Stromal cell of bone marrow (primary cell): ENCODE measurements around the gene VPS41.
"Not testable (repeated sequence)": the region's sequence is repeated elsewhere in the genome, so short reads cannot be mapped to it uniquely, and the experiment has no call there.

Source experiments
- DNase-seq: peaks from one replicate; pipeline ENCODE4 v3.0.0-alpha.2; 2012; ENCODE audit warnings: low read depth

VPS41 gene

DNA sequence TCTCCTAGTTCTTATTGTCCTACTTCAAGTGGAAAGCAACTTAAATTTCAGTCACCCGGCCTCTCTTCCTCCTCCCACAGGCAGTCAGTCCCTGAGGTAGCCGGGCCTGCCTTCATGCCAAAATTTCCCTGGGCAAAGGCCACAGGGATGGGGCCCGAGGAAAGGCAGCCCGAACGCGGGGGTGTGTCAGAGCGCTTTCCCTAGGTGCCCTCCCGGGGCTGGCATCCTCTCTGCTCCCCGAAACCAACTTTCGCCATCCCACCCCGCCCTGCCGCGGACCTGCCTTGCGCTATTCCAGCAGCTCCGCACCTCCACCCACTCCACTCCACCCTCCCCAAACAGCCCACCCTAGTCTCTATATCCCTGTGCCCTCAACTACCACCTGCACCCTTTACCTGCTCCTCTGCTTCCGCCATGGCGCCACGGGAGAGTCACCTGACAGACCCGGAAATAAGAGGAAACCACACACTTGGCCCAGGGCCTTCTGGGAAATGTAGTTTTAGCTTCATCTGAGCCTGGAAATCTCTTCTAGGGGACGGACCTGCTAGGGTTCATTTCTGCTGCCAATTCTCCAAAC is at the start of gene VPS41:
Gene VPS41, minus strand, starts transcription at position 433 of the 577 bp plus-strand sequence. Its CDS starts 17 bp downstream, at position 416.
- peak; percentile 69 for DNase-seq

DNA sequence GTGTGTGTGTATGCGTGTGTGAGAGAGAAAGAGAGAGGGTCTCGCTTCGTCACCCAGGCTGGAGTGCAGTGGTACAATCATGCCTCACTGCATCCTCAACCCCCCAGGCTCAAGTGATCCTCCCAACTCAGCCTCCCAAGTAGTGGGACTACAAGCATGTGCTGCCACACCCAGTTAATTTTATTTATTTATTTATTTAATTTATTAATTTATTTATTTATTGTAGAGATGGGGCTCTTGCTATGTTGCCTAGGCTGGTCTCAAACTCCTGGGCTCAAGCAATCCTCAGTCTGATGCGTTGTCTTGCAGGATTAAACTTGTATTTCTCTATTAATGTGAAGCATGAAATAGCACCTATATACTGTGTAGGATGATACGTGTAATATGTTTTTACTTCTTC is 46.9 kb upstream of the VPS41 start:
- DNase-seq, result no peak

DNA sequence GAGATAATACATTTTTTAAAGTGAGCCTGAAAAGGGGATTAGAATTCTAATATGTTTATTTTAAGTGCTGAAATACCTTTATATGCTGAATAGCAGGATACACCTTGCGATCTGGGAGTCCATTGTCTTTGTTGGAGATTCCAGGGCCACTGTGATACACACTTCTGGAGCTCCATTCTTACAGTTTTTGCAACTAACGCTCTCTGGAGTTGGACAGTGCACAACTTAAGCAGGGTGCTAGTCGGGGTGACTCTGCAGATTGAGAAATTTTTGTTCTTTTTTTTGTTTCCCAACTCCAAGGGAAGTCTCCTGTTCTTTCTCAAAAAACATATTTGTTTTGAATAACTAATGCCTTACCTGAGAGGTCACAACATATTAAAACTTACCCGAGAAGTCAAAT is 45.0 kb upstream of the VPS41 start:
- DNase-seq, result no peak

DNA sequence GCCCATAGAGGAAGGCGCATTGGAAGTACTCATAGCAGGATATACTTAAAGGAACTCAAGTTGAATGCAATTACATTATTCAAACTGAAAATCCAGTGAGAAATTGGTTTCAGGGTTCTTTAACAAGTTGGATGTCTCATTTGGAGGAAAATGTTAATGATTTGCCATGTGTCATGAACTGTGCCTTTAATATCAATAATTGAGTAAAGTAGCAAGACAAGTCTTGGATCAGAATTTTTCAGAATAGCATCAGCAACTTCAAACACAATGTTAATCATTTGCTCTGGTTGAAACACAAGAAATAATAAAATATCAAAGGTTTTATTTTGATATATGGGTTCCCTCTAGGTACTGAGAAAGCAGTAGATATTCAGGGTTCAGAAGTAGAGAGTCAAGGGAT is 44.2 kb upstream of the VPS41 start:
- DNase-seq, result no peak

DNA sequence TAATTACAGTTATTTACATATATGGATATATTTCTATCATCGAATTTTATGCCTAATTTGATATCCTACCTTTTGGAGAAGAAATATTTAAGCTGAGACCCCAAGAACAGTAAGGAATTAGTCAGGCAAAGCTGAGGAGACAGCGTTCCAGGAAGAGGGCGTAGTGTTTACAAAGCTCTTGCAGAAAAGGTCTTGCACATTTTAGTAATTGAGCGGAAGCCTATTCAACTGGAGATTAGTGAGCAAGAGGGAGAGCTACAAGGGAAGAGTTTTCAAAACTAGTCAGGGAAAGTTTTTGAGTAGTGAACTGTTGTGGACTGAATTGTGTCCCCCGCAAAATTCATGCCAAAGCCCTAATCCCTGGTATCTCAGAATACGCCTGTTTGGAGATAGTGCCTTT is 42.2 kb upstream of the VPS41 start:
- no peak for DNase-seq

DNA sequence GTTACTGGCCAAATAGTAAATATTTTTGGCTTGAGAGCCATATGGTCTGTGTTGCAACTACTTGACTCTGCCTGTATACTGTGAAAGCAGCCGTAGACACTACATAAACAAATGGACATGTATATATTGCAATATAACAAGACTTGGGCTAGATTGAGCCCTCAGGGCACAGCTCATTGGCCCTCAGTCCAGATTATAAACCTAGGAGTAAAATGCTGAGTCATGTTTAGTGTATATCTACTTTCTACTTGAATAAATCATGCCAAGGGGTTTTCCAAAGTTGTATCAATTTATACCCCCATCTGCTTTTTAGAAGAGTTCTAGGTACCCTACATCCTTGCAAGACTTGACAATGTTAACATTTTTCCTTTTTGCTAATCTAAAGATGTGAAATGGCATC is 41.3 kb upstream of the VPS41 start:
- DNase-seq, result no peak

DNA sequence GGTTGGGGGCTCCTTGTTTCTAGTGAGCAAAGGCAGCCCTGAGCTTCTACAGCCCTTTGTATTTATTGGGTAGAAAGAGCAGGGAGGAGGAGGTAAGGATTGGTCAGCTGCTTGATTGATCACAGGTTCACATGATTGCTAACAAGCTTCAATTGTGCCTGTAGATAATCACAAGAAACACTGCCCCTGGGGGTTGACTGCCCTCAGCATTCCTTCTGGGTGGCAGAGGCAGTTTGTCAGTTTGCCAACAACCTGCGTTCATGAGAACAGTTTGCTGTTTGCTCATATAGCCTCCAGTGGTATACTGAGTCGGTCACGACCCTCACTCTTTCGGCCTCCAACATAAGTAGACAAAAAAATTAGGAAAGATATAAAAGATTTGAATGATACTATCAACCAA is 38.5 kb upstream of the VPS41 start:
- DNase-seq, result not testable (repeated sequence)

DNA sequence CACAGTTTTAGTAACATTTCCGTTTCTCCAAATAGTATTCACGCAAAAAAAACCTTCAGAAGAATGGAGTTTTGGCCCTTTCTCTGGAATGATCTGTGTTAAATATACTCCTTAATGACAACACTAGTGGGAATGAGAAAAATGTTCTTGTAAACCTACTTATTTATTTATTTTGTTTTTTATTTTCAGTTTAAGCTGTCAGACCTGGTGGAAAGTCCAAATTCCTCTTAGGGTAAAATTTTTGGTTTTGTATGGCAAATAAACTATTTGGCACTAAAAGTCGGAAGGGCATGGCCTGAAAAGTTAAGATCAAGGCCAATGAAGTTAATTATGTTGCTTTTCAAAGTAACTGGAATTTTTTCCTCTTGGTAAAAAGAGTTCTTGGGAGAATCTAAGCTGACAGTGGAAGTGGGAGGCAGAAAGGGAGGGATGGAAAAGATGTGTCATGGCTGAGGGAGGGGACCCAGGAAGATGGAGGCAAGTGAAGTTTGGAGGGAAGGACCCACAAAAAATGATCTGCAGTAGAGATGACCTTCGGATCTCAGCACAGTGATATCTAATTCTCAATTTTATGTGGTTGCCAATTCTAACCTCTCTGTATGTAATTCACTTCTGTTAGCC is 33.5 kb upstream of the VPS41 start:
- no peak for DNase-seq

DNA sequence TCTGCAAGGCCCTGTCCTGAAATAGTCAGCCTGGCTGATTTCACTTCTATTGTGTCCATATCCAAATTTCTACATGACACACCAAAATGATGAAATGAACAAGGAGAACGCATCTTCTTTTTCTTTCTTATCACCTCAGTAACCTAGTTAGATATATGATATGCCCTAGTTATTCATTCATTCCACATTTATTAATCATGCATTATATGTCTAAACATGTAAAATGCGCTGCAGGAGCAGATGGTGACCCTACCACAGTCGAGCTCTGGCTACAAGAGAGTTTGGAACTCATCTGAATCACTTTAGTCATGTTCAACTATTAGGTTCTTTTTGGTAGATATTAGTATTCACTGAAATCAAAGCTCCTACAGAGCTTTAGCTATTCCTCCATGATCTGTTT is 31.8 kb upstream of the VPS41 start:
- DNase-seq, result no peak

DNA sequence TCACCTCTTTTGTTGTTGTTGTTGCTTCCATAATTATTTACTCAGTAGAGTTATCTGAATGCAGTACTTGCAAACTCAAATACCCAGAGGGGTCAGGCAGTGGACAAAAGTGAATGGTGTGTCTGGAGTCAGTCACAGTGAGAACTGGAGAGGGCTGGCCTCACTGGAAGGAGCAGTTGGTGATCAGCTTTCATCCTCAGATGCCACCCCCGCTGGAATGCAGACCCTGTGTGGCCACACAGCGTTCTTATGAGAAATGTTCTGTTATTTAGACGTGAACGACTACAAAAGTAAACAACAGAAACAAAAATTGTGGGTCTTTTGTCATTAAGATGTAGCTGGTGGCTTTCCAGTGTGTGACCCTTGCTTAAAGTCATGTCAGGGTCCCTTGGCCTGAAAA is 29.6 kb upstream of the VPS41 start:
- no peak for DNase-seq

DNA sequence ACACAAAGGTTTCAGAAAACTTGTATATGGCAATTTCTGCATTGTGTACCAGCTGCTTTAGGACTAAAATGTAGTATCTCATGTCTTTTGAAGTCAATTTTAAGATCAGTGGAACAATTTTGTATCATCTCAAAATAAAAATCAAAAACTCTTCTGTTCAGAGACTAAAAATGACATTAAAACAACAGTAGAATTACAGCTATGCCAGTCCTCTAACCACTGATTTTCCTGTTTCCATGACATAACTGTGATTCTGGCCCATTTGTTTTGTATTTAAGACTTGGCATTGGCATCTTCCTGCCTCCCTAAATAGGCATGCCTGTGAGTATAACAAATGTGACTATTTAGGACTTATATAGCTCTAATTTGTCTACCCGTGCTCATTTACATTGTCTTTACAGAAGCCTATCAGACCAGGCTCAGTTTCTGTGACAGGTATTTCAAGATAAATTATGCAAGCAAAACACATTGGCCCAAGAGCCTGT is 29.1 kb upstream of the VPS41 start:
- DNase-seq, result no peak

DNA sequence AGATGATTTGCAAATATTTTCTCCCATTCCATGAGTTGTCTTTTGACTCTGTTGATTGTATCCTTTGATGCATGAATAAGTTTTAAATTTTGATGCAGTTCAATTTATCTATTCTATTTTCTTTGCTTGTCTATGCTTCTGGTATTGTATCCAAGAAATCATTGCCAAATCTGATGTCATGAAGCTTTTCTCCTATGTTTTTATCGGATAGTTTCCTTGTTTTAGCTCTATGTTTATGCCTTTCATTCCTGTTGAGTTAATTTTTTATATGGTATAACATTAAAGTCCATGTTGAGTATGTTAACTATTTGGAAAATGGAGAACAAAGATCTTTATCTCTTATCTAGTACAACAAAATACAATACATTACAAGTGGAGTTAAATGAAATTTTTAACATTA is 27.6 kb upstream of the VPS41 start:
- DNase-seq, result no peak

DNA sequence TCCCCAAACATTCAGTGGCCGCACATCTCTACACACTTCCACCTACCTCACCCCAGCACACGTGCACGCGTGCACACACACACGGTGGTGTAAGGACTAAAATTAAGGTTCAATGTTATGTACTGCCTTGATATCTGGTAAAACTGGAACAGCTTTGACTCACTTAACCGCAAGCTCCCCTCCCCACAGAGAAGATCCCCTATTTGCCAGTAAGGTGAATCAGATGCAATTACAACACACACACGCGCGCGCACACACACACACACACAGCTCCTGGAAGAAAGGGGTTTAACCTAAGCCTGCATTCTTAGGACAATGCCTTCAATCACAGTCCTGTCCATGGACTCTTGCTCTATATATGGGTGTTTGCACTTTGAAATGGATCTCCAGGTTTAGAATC is 25.5 kb upstream of the VPS41 start:
- no peak for DNase-seq

DNA sequence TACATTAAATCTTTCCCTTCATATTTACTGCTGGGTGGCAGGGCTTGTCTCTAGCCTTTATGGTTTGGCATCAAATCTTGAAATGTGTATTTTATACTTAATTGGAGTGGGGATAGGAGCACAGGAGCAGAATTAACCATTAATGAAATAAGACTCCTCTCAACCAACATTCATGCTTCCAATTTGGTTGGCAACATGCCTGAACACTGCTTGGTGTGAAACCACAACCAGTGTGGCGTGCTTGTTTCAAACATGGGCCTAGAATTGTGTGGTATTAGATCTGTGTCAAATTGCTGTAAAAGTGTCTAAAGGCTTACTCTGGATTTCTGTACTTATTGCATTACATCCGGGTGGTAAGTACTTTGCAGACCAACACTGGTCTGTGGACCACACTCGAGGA is 25.1 kb upstream of the VPS41 start:
- DNase-seq, result no peak

DNA sequence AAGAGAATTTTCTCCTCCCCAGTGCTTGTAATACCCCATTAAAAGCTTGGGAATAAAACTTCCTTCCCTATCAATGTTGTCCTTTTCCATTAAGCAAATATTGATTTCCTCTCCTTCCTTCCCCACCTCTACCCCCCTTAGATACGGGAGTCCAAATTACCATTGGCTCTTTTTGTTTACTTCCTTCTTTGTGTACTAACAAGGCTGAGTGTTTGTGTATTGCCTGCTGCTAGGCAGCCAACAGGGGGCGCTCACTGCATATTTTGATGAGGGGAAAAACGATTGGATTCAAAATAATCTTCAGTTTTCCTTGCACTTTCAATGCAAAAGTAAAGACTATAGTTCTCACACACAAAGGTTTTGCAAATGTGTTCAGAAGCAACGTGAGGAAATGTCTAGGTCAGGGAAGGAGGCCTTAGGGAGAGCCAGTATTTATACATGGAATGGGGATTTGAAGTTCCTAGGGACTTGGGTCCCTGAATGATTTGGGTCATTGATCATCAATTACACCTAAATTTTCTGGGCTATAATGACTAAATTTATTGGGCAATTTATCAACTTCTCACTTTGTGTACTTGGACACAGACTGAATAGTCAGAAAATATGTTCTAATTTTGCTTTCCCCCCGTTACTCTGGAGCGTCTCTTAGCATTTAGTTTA is 23.6 kb upstream of the VPS41 start:
- peak; percentile 28 for DNase-seq

DNA sequence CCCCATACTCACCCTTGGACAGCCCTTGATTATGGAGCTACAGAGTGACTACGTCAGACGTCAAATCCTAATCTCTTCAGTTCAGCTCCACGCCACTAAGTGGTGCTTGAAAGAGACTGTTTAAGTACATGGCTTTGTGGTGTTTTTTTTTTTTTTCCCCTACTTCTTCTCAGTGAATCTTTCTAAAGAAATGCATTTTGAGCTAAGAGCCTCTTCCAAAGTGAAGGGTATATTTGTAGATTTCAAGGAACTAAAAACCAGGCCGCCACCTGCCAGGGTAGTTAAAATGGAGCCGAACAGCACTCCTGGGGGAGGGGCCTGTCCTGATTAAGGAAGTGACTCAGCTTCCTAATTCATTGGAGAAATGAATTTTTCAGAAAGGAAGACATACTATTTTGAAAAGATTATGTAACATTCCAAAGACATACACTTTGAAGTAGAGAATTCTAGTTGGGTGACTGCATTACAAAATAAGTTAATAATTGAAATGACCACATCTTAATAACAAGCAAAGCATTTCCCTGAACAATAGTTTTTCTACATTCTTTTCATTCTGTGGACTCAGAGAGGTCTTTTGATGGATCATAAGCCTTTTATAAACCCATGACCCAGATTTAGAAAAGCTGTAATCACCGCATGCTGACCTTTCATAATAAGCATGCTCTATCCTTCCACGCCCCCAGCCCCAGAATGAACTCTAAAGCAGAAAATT is 20.6 kb upstream of the VPS41 start:
- DNase-seq, result no peak

DNA sequence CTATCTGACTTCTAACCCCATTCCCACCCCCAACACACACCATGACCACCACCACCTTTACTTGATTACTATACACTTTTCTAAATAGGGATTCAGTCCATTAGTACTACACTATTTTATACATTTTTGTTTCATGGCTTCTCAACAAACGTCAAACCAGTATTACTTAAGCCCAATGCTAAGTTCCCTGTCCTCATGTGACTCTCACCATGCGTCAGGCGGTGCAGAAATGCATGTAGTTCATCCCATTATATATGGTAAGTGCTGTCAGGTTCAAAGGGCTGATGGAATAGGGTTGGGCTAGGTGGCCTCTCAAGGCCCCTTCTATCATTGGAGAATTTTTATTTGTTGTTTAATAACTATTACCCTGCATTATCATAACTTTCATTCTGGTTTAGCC is 19.5 kb upstream of the VPS41 start:
- DNase-seq, result no peak

DNA sequence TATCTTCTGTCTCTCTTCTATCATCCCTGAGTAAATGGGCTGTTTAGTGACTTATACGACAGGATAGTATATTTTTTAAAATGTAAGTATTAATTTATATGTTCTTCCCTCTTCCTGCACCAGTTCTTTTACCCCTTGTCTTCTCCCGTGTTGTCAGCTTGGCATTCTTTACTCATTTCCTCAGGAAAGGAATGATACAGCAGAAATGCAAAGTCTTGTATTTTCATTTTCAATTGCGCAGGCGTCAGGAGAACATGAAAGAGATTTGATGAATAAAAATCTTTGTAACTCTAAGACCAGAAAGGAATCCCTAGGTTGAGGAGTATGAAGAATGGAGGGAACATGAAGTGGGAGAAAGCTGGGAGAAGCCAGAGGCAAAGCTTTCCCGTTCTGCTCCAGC is 18.8 kb upstream of the VPS41 start:
- DNase-seq, result no peak

DNA sequence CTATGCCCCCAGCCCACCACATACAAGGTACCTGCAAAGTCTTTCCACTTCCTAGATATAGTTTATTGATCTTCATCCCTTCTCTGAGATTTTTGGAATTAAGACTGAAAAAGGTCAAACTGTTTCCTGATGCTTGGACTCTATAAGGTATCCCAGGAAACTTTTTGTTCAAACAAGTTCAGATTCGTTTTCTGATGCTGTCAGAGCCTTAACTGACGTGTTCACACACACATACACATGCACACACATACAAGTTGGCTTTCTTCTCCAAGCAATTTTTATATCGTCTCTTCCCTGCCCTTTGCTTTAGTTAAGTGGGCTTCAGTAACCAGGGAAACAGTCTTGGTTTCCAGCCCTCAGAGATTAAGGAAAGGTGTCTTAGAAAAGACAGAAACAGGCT is 11.7 kb upstream of the VPS41 start:
- no peak for DNase-seq

DNA sequence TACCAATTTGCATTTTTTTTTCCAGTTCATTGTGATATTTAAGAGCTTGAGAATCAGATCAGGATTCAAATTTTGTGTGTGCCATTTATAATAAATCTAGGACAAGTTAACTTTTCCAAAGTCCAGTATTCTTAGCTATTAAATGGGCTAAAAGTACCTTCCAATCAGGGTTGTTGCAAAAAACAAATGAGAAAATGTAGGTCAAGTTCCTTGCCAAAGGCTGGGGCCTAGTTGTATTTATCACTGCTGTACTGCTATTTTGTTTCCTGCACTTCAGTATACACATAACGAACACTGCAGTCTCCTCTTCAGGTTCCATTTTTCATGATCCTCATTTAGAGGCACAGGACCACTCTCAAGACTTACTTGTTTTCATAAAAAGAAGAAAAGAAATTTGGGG is 7.4 kb upstream of the VPS41 start:
- no peak for DNase-seq

DNA sequence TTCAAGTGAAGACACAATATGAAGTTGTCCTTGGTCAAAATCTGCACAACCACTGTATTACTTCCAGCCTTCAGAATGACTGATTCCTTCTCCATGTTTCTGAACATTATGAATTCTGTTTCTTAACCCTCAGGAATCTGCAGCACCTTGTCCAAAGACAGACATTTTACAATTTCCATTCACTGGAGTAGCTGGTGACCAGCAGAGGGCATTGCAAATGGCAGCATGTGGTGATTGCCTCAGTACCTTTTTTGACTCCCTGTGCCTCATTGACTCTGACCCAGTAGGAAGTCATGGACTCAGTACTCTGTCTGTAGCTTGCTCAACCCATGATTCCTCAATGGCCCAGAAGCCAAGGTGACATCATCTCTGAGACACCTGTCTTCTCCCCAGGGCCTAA is 879 bp upstream of the VPS41 start:
- DNase-seq, result no peak

DNA sequence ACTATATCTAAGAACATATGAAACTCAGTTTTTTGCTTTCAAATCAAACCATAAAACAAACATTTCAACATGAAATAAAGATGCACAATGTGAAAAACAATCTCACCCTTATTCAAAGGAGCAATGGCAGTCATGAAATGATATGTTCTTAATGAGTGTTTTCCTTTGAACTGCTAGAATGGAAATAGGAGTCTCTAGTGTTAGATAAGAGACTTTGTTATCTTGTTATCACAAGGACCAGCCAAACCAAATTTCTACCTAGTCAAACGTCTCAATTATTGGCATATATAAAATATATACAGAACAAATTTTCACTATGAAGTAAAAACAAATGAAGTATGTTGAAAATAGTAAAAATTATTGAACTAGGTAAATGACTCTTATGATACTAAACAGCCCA is 1.2 kb downstream of the VPS41 start:
- no peak for DNase-seq

DNA sequence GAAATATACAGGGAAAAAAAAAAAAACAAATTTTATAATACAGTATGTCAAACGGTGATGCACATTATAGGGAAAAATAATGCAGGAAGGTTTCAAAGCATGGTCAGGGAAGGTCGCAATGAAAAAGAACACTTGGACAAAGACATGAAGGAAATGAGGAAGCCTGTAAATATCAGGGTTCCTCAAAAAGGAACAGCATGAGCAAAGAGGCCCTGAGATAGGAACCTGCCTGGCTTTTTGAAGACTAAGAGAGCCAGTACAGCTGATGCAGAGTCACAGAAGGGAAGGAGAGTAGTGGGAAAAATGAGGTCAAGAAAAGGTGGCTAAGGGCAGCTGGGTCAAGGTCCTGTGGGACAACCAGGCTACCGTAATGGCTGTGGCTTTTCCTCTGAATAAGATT is 1.9 kb downstream of the VPS41 start:
- DNase-seq, result no peak
